GM21619 (cell line): ENCODE results near the gene RASA4B.
"Not testable (repeated sequence)": the region's sequence is repeated elsewhere in the genome, so short reads cannot be mapped to it uniquely, and the experiment has no call there.

Experiments
- ATAC-seq: cut with Tn5 transposase; IDR thresholded peaks from one replicate; pipeline ENCODE4 v1.9.1; 2021; ENCODE audit not compliant: unreplicated experiment

The RASA4B gene

DNA sequence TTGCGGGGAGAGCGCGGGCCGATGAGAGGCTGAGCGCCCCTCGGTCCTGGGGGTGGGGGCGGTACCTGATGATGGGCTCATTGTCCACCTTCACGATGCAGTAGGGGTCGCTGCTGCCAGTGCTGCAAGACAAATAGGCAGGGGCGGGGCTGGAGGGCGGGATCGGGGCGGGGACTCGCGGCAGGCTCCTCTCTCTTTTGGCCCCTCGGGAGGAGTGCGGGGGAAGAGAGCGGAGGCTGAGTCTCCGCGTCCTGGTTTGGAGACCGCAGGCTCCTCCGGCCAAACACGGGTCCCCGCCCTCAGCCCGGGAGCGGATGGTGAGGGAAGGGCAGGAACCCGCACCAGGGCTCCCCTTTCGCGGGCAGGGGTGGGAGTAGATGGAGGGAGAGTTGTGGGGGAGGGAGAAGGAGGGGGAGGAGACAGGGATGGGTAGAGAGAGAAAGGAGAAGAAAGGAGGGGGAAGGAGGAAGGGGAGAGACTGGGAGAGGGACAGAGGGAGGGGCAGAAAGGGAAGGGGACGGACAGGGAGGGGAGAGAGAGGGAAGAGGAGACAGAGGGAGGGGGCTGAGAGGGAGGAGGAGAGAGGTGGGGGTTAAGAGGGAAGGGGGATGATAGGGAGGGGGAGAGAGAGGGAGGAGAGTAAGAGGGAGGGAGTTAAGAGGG lies 5.6 kb downstream of the RASA4B start:
- ATAC-seq: peak; percentile 32

DNA sequence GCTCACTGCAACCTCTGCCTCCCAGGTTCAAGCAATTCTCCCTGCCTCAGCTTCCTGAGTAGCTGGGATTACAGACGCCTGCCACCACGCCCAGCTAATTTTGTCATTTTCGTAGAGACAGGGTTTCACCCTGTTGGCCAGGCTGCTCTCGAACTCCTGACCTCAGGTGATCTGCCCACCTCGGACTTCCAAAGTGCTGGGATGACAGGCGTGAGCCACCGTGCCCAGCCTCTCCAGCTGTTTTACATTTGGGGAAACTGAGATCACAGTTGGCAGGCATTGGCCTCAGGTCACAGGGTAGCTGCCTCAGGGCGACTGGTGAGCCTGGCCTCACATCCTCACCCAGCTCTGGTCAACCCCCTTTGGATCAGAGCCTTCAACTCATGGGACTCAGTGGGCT lies 7.0 kb downstream of the RASA4B start:
- not testable (repeated sequence) for ATAC-seq

GRCh38 chr7:102507410-102508088 lies 10.0 kb downstream of the RASA4B start:
- not testable (repeated sequence) for ATAC-seq

DNA sequence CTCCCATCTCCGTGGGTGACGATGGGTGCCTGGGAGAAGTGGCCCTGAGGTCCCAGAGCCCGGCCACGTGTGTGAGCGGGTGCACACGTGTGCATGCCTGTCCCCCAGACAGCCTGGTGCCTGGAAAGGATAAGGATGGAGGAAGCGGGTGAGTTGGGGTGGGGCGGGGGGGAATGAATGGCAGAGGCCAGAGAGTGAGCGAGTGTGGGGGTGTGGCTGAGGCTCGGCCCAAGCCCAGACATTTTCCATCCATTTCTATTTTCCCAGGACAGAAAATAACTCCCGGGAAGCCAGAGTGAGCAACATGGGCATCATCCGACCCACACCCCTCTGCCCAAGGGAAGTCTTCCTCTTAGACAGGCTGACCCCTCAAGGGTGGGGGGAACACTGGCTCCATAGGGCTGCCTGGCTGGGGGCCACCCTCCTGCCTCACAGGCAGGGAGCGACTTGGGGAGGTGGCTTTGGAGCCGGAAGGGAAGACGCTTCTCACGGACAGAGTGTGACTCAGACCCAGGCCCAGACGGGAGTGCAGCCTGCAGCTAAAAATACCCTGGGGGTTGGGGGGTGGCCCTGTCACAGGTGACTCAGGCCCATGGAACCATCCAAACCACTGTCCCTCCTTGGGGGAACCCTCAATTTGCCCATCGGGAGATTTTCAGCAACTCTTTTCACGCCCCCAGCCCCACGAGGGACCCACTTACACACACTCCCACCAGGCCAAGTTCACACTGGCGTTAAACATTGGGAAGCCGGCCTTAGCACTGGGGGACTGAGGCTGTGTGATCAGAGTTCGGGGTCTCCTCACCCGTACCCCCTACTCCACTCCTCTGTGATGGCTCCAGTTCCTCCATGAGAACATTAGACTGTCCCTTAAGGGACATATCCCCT lies 12.0 kb downstream of the RASA4B start:
- ATAC-seq: not testable (repeated sequence)

DNA sequence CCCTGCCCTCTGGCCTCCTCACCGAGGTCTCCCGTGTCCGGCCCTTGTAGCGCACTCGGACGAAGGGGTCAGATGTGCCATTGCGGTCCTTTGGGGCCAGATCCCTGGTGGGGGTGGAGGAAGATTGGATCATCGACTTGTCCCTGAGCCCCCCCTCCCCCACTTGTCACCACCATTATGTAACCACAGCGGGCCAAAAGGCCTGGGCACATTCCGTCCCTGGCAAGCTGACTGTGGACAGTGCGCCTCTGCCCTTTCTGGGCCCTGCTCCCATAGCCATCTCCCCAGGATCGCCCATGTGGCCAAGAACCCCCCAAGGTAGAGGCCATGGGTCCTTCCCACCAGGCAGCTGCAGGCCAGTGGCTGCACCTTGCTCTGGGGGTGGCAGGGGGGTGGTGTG lies 14.4 kb downstream of the RASA4B start:
- ATAC-seq: not testable (repeated sequence)

DNA sequence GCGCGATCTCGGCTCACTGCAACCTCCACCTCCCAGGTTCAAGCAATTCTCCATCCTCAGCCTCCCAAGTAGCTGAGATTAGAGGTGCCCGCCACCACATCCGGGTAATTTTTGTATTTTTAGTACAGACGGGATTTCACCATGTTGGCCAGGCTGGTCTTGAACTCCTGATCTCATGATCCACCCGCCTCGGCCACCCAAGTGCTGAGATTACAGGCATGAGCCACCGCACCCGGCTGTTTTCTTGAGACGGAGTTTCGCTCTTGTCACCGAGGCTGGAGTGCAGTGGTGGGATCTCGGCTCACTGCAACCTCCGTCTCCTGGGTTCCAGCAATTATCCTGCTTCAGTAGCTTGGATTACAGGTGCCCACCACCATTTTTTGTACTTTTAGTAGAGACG lies 19.3 kb downstream of the RASA4B start:
- ATAC-seq: not testable (repeated sequence)

DNA sequence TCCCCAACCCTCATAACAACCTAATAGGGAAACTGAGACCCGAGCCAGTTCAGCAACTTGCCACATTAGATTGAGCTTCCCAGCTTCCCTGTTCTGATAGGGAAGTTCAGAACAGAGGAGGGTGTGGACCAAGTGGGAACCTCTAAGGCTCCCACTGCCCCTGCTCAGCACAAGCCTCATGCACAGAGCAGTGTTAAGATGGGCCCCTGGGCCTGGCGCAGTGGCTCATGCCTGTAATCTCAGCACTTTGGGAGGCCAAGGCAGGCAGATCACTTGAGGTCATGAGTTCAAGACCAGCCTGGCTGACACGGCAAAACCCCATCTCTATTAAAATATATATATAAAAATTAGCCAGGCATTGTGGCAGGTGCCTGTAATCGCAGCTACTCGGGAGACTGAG lies 20.3 kb downstream of the RASA4B start:
- not testable (repeated sequence) for ATAC-seq

DNA sequence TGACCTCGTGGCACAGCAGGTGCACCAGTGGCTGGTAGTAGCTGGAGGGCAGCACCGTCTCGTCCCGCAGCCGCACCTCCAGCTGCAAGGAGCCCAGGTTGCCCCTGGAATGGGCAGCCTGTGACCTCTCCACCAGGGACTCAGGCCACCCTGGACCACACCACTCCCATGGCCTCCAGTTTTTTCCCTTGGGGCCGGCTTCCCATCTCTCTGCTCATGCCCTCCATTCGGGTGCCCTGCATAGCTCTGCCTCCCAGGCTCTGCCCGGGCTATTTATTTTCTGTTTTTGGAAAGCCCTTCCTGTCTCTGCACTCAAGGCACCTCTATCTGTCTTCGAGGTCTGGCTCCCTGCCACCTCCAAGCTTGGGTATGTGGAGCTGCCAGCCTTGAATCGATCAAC lies 20.7 kb downstream of the RASA4B start:
- ATAC-seq: not testable (repeated sequence)

- peak; percentile 52 for ATAC-seq
Observed at GRCh38 chr7:102494473-102495149, 23.0 kb downstream of the RASA4B start.

- ATAC-seq: peak; percentile 19
Observed at GRCh38 chr7:102494026-102494425, 23.6 kb downstream of the RASA4B start.

DNA sequence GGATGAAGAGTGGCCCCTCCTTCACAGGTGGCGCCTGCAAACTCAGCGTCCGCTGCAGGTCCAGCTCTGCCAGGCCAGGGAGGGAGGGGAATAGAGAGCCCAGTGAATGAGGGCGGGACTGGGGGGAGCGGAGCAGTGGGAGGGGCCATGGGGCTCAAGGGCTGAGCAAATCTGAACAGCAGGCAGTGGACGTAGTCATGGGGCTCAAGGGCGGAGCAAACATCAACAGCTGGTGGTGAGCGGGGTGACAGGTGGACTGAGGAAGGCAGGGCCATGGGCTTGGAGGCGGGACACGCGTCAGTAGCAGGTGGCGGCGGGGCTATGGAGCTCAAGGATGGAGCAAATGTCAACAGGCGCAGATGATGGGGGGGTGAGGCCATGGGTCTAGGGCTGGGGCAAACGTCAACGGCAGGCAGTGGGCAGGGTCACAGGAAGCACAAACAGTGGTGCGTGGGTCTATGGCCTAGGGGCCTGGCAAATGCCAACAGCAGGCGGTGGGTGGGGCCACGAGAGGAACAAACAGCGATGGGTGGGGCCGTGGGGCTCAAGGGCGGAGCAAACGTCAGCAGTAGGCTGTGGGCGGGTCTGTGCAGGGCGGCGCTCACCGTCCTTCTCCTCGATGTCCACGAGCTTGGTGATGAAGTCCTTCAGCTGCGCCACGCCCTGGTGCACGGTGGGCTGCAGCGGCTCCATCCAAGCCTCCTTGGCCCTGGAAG lies 24.2 kb downstream of the RASA4B start:
- peak; percentile 63 for ATAC-seq

GRCh38 chr7:102490529-102491075 lies 27.0 kb downstream of the RASA4B start:
- not testable (repeated sequence) for ATAC-seq

DNA sequence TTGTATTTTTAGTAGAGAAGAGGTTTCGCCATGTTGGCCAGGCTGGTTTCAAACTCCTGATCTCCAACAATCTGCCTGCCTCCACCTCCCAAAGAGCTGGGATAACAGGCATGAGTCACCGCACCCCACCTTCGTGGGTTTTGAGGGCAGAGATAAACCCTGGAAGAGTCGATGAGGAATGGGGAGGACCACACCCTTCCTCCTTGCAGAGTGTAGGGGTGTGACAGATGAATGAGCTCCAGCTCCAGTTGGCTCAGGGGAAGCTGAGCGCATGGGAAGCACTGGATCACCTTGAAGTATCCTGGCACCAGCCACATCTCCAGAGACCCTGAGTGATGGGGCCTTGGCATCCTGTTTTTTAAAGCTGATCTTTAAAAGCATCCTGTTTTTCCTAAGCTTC lies 33.3 kb downstream of the RASA4B start:
- ATAC-seq: not testable (repeated sequence)

GRCh38 chr7:102481962-102482361 lies 35.6 kb downstream of the RASA4B start:
- ATAC-seq: not testable (repeated sequence)

DNA sequence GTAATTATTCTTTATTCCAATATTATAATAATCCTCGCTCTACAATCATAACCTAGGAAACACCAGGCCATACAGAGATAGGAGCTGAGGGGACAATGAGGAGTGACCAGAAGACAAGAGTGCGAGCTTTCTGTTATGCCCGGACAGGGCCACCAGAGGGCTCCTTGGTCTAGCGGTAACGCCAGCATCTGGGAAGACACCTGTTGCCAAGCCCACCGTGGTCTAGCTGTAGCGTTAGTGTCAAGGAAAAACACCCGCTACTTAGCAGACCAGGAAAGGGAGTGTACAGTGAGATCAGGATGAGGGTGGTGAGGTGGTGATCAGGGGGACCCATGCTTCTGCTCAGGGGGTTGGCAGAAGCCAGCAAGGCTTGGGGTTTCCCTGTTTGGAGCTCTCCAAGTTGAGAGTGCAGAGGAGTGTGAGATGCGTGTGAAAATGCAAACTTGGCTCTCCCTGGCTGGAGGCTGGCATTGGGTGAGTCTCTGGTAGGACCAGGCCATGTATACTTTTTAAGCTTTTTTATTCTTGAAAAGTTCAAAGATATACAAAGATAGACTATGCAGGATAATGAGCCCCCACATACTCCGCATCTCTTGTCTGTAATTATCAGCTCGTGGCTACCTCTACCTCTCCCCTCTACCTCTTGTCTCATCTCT lies 37.5 kb downstream of the RASA4B start:
- not testable (repeated sequence) for ATAC-seq

DNA sequence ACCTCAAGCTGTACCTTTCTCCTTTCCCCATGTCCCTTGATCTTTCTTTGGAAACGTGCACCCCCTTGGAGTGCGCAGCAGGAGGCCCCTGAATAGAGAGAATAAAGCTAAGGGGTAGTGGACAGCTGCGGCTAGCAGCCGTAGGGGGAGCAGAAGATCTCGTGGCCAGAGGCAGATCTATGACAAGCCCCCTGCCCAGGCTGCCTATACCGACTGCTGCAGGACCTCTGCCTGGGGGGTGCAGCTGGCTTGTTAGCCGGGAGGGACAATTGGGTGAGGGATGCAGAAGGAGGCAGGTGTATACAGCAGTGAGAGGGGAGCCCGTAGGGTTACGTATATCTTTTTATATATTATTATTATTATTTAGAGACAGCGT lies 38.4 kb downstream of the RASA4B start:
- peak; percentile 36 for ATAC-seq

- ATAC-seq: peak; percentile 75
Observed at GRCh38 chr7:102478314-102479208, 39.0 kb downstream of the RASA4B start, which contains the start of gene POLR2J. TSS of gene POLR2J (minus strand) at chr7:102478922. CDS start at chr7:102478860, 62 bp downstream.

GRCh38 chr7:102474736-102475435 lies 42.7 kb downstream of the RASA4B start:
- ATAC-seq: not testable (repeated sequence)
